GM21381 (cell line): ENCODE measurements around the gene CTTN.

Experiments
- ATAC-seq: cut with Tn5 transposase; IDR thresholded peaks from one replicate; pipeline ENCODE4 v1.9.1; 2021; ENCODE audit warnings: mild to moderate bottlenecking, moderate library complexity; ENCODE audit not compliant: unreplicated experiment

The CTTN gene

DNA sequence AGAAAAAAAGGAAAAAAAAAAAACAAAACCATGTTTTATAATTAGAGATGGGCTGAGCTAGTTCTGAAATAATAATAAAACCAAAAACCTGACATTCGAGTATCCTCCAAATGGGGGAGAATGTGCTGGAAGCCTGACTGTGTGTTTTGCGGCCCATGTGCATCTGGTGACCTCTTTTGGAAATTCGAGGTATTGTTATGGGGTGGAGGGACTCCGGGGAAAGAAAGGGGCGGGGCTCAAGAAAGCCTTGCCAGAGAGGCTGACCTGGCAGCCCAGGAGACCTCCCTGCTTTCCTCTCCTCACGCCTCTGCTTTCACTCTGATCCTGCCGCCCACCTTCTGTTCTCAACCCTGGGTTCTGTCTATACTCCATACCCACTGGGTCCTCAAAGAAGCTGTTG, 72.9 kb downstream of the CTTN start:
- no peak for ATAC-seq

DNA sequence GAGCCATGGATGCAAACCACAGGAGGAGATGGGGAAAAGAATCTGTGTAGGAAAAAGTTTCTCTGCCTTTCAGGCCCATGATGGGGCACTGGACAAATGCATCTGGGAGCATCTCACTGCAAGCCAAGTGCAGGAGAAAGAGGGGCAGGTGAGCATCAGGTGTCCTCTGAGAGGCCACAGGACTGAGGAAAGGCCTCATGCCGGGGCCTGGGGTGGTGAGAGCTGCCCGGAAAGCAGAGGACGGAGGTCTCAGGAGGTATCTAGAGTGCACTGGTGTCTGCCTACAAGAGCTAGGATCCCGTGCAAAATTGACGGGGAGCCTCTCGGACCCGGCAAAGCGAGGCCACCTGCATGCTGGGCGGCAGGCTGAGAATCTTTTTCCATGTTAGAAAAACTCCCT, 73.9 kb downstream of the CTTN start:
- ATAC-seq: no peak

DNA sequence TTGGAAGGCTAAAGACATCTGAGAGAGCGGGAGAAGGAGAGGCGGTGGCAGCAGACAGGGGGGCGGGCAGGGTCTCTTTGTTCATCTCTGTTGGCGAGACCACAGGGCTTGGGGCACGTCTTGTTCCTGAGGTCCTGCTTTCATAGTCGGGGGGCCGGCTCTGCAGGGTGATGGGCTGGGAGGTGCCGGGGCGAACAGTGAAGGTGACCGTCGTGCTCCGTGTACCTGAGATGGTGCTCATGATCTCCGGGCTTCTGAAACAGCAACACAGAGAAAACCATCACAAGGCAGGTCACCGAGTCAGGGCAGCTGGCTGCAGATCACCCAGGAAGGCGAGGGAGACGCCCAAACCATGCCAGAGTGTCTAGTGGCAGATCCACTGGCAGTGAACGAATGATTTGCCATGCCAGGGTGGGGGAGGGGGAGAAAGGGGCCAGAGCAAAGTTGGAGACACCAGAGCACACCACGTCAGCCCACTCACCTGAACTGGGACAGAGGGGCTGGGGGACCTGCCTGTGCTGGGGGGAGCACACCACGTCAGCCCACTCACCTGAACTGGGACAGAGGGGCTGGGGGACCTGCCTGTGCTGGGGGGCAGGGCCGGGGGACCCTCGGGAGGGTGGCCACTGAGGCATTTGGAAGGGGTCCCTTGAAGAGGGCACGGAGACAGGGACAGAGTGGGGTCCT, 75.0 kb downstream of the CTTN start:
- ATAC-seq: no peak

GRCh38 chr11:70473873-70474690, 75.8 kb downstream of the CTTN start:
- no peak for ATAC-seq

GRCh38 chr11:70474710-70475109, 76.4 kb downstream of the CTTN start:
- no peak for ATAC-seq

DNA sequence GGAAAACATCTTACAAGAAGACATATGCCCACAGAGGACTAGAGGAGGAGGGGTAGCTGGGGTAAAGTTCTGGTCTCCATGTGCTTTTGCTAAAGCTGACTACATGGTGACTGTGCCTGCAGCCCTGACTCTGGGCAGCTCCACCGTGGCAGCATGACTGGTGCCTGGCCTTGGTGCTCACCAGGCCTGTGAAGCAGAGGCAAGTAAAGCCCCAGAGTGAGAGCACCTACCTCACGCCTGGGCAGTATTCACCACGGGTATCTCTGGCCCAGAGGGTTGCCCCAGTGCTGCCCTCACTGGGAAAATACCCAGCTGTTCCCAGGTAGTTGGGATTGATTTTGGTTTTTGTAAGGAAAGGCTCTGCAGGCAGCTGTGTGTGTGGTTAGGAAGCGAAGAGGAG, 78.3 kb downstream of the CTTN start:
- no peak for ATAC-seq

GRCh38 chr11:70477176-70477575, 78.8 kb downstream of the CTTN start:
- ATAC-seq: no peak

- ATAC-seq: no peak
Observed at GRCh38 chr11:70477609-70478008, 79.3 kb downstream of the CTTN start.

DNA sequence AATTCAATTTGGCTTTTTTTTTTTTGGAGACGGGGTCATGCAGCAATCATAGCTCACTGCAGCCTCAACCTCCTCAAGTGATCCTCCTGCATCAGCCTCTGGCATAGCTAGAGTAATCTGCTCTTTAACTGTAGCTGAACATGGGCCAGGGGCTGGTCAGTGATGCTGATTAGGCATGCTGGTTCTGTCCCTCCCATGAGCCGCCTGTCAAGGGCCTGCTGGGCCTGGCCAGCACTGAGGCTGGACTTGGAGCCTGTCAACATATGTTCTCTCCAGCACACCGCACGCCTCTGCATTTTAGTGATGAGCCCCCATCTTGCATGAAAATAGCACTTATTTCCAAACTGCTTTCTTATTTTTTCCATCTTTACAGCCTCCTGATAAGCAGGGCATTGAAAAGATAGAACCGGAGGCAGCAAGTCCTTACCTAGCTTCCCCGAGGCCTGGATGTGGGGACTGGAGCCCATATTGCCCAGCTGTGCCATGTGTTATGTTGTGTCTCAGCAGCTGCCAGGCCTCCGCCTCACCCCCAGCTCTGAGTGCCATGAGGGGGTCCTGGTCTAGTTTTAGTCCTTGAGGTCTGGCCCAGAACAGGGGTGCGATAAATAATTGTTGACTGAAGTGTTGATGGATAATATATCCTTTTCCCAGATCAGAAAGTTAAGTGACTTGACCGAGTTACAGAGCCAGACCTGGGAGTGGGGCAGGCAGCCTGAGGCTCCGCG, 80.0 kb downstream of the CTTN start:
- ATAC-seq: no peak

DNA sequence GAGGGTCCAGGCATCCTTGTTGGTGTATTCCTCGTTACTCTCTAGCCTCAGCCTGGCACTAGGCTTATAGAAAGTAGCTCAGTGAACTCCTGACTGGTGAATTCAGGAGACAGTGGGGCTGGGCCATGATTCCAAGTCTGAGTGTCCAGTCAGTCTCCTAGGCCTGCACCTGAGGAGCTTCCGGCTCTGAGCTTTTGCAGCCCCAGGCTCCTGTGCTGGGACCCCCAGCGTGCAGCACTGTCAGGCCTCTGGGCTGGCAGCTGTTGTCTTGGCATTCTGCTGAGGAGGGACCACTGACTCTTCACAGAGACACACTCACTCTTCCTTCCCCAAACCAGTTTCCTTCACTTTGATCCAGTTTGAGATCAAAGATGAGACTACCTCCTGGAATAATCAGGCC, 82.4 kb downstream of the CTTN start:
- no peak for ATAC-seq

- ATAC-seq: no peak
Observed at GRCh38 chr11:70481625-70482528, 83.5 kb downstream of the CTTN start.

- no peak for ATAC-seq
Observed at GRCh38 chr11:70482529-70482917, 84.2 kb downstream of the CTTN start.

- ATAC-seq: no peak
Observed at GRCh38 chr11:70483077-70483861, 84.9 kb downstream of the CTTN start.

DNA sequence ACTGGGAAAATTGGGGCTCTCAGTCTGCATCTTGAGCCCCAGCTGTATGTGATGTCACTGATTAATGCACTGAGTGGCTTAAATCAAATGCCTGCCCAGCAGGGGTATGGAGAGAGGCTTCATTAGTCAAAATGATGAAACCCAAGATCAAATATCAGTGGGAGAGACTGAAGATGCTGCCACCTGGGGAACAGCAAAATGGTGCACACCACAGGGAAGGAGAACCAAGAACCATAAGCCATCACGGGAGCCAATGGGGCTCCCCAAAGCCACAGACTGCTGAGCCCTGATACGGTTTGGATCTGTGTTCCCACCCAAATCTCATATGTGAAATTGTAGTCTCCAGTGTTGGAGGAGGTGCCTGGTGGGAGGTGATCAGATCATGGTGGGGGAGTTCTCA, 85.6 kb downstream of the CTTN start:
- no peak for ATAC-seq

DNA sequence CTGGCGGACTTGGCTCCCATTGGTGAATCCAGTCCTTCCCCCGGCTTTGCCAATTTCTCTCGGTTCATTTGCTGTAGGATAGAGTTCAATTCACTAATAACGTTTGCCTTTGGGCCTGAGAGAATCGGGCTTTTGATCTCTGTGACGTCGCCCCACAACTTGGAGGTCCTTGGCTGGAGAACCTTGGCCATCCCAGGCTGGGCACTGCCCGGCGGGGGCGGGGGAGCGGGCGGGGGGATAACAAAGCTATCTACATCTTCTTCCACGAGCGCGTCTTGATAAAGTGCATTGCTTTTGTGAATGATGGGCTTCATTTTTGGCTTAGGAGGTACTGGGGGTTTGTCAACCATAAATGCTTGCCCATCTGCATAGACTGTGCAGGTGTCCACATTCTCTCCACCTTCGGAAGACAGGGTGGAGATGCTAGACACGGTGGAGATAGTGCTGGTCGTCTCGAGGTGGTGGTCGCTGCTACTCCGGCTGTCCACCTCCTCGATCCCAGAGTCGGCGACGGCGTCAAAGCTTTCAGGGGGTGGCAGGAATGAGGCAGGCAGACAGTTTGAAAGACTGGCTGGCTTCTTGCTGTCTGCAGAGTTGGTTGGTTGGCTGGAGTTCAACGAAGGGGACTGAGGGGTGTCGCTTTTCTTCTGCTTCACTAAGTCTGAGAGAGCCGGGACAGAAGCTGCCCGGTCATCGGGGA, 87.1 kb downstream of the CTTN start:
- no peak for ATAC-seq

DNA sequence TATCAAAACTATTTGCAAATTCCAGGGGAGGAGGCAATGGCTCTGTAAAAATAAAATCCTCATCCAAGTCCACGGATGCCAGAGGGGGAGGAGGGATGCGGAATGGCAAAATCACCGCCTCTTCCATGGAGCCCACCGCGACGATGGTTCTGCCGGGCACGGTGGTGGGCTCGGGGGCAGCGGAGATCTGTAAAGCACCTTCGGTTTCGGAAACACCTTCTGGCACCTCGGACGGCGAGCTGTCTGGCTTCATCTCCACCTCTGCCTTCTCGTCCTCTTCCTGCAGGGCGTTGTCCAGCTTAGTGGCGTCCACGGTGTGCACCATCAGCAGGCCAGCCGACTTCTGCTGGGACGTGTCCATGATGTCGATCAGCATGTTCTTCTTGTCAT, 87.7 kb downstream of the CTTN start:
- ATAC-seq: no peak
